GM21381 (cell line): ENCODE measurements around the gene GANC.
A peak's percentile ranks its signal among the peaks of the same experiment; 100 is the strongest.
"Not testable (repeated sequence)": the region's sequence is repeated elsewhere in the genome, so short reads cannot be mapped to it uniquely, and the experiment has no call there.

Source experiments
- ATAC-seq: cut with Tn5 transposase; IDR thresholded peaks from one replicate; pipeline ENCODE4 v1.9.1; 2021; ENCODE audit warnings: mild to moderate bottlenecking, moderate library complexity; ENCODE audit not compliant: unreplicated experiment

Gene GANC, protein sequence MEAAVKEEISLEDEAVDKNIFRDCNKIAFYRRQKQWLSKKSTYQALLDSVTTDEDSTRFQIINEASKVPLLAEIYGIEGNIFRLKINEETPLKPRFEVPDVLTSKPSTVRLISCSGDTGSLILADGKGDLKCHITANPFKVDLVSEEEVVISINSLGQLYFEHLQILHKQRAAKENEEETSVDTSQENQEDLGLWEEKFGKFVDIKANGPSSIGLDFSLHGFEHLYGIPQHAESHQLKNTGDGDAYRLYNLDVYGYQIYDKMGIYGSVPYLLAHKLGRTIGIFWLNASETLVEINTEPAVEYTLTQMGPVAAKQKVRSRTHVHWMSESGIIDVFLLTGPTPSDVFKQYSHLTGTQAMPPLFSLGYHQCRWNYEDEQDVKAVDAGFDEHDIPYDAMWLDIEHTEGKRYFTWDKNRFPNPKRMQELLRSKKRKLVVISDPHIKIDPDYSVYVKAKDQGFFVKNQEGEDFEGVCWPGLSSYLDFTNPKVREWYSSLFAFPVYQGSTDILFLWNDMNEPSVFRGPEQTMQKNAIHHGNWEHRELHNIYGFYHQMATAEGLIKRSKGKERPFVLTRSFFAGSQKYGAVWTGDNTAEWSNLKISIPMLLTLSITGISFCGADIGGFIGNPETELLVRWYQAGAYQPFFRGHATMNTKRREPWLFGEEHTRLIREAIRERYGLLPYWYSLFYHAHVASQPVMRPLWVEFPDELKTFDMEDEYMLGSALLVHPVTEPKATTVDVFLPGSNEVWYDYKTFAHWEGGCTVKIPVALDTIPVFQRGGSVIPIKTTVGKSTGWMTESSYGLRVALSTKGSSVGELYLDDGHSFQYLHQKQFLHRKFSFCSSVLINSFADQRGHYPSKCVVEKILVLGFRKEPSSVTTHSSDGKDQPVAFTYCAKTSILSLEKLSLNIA (N-terminal part only)

GRCh38 chr15:42272939-42273899 lies at the start of gene GANC, which contains the start of gene TMEM87A:
GANC (plus strand) TSS chr15:42273201; CDS start chr15:42274482, 1,281 bp downstream.
TMEM87A (minus strand) TSS chr15:42273433; CDS start chr15:42273398, 35 bp downstream.
- peak; percentile 90 for ATAC-seq

DNA sequence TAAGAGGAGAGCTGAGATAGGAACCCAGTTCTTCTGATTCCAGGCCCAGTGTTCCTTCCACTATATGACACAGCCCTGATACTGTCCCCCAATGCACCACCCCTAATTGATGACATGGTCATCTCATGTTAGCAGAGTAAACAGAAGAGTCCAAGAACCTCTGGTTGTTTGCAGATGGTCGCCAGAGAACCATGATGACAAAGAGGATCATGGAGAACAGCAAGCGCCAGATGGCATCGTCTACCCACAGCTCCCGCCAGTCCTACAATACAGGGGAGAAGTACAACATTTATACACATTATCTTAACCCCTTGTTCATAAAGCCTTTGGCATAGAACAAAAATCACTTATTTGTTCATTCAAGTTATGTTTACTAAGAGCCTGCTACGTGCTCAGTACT lies 46.4 kb upstream of the GANC start:
- no peak for ATAC-seq

GRCh38 chr15:42228036-42228435 lies 45.0 kb upstream of the GANC start:
- no peak for ATAC-seq

- ATAC-seq, result not testable (repeated sequence)
Observed at GRCh38 chr15:42228981-42229380, 44.0 kb upstream of the GANC start.

DNA sequence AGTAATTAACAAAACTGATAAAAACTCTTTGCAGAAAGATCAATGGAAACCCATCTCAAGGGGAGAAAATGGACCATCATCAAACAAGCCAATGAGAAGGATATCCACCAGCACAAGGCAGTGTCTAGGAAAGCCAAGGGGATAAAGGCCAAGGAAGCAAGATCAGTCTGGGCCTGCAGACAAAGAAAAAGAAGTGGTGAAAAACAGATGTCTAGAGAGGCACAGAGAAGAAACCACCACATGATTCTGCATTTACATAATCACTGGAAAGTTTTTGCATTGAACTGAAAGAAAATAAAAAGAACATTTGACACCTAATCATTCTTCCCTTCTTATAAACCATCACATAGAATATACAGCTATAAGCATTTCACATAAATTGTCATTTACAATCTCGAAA lies 41.9 kb upstream of the GANC start:
- ATAC-seq, result no peak

DNA sequence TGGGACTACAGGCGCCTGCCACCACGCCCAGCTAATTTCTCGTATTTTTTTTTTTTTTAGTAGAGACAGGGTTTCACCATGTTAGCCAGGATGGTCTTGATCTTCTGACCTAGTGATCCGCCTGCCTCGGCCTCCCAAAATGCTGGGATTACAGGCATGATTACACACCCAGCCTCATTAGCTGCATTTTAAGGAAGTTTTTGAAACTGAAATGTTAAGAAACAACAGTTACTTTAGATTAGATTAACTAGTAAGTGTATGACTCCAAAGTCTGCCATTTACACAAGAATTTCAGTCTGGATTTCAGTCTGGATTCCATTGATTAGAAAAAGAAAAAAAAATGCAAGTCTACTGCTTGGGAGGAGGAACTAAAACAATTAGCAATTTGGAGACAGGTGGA lies 40.4 kb upstream of the GANC start:
- ATAC-seq, result no peak

- ATAC-seq, result no peak
Observed at GRCh38 chr15:42233107-42233506, 39.9 kb upstream of the GANC start.

DNA sequence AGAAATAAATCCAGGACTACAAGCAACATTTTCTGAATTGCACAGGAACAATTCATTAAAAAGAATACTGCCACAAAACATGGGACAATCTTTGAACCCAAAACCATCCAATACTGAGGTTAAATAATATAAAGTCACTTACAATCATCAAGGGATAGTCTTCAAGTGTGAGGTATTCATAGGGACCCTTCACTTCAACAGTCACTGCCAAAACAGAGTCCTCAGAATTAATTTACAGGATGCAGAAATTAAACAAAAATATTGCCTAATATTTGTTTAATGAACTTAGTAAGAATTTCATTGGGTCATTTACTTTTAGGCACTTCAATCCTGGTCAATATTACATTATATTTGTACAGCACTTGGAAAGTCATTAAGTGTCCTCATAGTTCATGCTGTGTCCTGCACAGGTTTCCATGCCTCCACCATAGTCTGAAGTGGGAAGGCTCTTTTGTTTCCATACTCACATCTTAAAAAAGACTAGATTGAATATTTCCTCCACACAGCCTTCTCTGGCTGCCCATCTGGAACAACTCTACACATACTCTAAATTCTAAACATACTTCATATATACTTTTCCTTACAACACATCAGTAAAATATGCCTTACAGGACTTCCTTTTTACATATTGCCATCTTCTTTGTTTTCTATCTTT lies 33.3 kb upstream of the GANC start:
- ATAC-seq, result no peak

DNA sequence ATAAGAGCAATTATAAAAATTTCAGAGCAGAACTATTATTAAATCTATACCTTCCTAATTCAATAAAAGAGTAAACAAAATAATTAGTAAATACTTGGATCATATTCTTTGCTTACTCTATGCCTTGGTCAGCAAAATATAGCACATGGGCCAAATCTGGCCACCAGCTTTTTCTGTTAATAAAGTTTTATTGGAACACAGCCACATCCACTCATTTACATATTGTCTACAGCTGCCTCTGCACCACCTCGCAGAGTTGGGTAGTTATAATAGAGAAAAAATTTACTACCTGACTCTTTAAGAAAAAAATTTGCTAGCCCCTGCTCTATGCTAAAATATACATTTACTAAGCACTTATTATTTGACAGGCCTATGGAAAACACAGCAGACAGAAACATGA lies 32.2 kb upstream of the GANC start:
- no peak for ATAC-seq

- ATAC-seq, result no peak
Observed at GRCh38 chr15:42253300-42253699, 19.7 kb upstream of the GANC start.

GRCh38 chr15:42264795-42265194 lies 8.2 kb upstream of the GANC start:
- ATAC-seq, result no peak

DNA sequence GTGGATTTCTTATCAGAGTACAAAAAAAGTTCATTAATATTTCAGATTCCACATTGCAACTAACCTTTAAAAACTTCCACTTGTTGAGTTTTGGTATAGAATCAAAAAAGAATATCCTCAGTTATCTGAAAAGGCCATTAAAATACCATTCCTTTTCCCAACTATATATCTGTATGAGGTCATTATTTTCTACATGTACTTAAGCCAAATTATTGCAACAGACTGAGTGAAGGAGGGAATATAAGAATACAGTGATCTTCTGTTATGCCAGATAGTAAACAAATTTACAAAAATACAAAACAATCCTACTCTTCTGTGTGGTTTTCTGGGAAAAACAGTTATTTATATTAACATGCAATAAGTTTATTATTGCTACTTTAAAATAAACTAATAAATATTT lies 5.7 kb upstream of the GANC start:
- ATAC-seq, result no peak

DNA sequence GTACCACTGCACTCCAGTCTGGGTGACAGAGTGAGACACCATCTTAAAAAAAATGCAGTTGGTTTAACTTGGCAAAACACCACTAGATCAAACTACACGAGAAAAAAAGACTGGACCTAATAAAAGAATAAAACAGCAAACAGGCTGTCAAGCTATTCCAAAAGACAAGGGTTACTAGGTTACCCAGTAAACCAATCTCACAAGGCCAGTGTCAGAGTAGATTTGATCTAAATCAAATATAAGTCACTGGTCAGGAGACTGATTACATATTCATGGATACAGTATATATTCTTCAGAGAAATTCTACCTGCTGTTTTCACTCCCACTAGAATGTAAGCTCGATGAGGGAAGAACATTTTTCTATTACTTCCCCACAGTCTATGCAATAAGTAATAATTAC lies 2.5 kb upstream of the GANC start:
- ATAC-seq, result no peak

DNA sequence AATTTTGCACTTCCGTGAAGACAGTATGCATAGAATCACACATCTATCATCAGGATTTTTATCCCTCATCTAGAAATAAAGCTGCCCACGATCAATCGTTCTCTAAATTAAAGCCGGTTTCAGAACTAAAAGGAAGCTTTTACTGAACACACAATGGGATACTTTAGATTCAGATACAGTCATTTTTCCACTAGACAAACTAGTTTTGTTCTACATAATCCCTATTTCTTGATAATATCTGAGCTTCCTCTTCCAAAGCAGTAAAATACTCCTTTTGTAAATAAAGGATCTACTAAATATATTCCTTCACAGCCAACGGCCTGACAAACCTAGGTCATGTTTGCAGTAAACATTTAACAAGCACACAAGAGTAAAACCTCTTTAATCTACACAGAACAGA lies 2.0 kb upstream of the GANC start:
- no peak for ATAC-seq

DNA sequence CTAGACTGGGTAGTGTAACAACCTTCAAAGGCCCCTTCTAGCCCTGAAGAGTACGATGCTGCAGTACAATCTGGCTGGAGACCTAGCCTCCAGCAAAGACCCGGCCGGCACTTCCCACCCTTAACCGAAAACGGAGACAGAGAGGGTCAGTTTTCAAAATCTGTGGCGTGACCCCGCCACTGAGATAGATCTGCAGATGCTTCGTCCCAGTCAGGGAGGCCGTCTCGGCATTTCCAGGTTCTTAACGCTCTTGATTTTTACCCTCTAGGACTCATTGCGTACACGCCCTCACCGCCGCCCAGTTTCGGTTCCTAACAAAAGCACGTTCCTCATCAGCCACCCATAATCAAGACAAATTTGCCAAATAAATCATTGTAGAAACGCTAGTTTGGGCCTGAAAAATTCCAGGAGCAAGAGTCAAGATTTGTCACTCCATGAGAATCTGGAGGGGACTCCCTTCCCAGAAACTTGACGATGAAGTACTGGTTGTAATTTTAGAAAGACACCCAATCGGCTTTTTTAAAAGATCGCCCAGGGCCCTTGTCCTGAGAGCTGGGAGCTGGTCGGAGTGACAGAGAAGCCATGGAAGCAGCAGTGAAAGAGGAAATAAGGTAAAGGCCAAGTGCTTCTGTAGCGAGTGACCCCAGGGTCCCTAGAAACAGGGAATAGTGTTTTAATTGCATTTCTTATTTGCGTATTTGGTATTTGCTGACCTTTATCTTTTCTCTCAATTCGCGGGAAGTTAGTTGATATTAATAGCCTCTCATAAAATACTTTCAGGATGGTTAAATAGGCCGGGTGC lies 1.1 kb downstream of the GANC start:
- ATAC-seq, result peak; percentile 19

GRCh38 chr15:42274702-42274989 lies 1.6 kb downstream of the GANC start:
- ATAC-seq, result no peak

GRCh38 chr15:42275780-42276391 lies 2.9 kb downstream of the GANC start:
- no peak for ATAC-seq

GRCh38 chr15:42276762-42277161 lies 3.8 kb downstream of the GANC start:
- no peak for ATAC-seq

DNA sequence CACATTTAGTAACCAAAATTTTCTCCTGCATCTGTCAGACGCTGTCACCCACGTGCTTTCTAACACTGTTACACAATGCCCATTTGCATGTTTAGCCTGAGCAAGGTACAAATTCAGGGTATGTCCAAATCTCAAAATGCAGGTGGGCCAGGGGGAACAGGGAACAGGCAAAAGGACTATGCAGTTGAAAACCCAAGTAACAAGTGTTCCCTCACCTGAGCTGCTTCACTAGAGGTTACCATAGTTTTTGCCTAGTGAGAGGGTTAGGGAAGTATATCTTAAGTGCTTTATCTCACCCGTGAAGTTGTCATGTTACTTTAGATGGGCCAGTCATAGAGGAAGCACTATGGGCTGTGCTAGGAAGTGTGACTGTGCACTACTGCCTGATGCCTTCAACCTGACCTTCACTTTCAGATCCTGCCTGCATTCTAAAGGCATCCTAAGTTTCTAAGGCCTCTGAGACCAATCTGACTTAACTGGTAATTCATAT lies 6.3 kb downstream of the GANC start:
- no peak for ATAC-seq
